Fibroblast of pulmonary artery (primary cell): ENCODE data around the gene ASIC3.
"Not testable (repeated sequence)": the region's sequence is repeated elsewhere in the genome, so short reads cannot be mapped to it uniquely, and the experiment has no call there.

Experiments
- DNase-seq: peaks from one replicate; pipeline ENCODE4 v3.0.0-alpha.2; 2010; ENCODE audit warnings: low read depth
- H3K4me3 ChIP-seq: replicated peaks from 2 replicates; pipeline ENCODE4 v1.5.1; 2011; ENCODE audit warnings: low read depth, mild to moderate bottlenecking, control low read depth, low read length, moderate library complexity
- CTCF ChIP-seq: IDR thresholded peaks from 2 replicates; pipeline ENCODE4 v1.5.1; 2011; ENCODE audit warnings: mild to moderate bottlenecking, control low read depth, low read length, inconsistent platforms; ENCODE audit errors: missing control alignments

The ASIC3 gene

DNA sequence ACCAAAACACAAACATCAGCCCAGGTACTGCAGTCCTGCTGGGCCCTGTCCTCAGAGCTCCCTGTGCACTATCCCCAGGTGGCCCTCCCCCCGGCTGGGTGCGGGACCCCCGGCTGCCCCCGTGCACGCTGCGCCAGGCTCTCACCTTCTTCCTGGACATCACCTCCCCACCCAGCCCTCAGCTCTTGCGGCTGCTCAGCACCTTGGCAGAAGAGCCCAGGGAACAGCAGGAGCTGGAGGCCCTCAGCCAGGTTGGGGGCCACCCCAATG is 38.4 kb upstream of the ASIC3 start:
- no peak for DNase-seq
- TF ChIP-seq CTCF: no peak
- H3K4me3 ChIP-seq: no peak overlapping the region

DNA sequence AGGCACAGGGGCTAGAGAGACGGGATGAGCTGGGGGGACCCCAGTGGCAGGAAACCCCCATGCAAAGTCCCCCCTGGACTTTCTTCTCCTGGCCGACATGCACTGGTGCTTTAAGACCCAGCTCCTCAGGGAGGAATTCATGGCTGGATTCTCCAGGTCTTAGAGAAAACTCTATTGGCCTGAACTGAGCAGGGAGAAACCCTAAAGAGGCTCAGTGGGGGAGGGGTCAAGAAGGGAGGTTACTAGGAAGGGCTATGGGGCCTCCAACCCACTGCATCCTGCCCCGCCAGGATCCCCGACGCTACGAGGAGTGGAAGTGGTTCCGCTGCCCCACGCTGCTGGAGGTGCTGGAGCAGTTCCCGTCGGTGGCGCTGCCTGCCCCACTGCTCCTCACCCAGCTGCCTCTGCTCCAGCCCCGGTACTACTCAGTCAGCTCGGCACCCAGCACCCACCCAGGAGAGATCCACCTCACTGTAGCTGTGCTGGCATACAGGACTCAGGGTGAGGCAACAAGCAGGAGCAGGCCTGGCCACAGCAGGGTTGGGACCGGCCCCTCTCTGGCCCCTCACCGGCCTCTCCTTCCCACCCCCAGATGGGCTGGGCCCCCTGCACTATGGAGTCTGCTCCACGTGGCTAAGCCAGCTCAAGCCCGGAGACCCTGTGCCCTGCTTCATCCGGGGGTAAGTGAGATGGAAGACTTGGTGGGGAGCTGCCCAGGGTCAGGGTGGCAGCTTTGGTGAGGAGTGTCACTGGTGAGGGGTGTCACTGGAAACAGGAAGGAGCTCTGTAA is 37.8 kb upstream of the ASIC3 start:
- no peak overlapping the region for H3K4me3 ChIP-seq
- DNase-seq: peak; percentile 32
- TF ChIP-seq CTCF: no peak

DNA sequence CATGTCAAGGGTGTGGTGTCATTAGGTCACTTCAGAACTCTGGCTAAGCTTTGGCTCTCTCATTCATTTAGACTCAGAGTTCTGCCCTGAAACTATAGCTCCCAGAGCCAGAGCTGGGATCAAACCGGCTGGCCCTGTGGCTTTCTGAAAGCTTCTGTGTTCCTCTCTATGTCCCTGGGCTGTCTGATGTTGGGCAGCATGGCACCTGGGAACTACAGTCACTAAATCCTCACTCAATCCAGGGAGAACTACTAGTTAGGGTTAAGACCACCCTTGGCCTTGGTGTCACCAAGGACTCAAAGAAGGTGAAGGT is 37.3 kb upstream of the ASIC3 start:
- TF ChIP-seq CTCF: no peak
- no peak for DNase-seq
- no peak overlapping the region for H3K4me3 ChIP-seq

GRCh38 chr7:151011616-151012015 is 36.7 kb upstream of the ASIC3 start:
- not testable (repeated sequence) for DNase-seq, H3K4me3 ChIP-seq

DNA sequence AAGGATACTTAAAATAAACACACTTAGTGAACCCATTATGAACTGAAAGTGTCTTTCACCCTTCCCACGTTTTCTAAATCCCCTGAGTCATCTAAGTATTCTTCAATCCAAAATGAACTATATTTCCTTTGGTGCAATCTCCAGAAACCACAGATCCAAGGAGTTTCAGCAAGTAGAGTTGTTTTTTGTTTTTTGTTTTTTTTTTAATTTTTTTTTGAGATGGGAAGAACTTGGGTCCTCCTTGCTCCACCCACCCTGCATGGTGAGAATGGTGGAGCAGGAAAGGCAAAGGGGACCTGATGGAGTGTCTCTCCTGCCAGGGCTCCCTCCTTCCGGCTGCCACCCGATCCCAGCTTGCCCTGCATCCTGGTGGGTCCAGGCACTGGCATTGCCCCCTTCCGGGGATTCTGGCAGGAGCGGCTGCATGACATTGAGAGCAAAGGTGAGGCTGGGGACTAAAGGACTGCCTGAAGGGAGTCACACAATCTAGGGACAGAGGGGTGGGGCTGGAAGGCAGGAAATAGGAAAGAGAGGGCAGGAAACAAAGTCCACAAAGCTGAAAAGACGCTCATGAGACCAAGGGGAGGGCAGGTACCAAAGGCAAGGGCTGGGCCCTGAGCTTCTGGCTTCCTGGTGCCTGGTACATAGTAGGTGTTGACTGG is 36.2 kb upstream of the ASIC3 start:
- no peak for DNase-seq
- no peak overlapping the region for H3K4me3 ChIP-seq
- no peak for TF ChIP-seq CTCF

GRCh38 chr7:151012911-151013347 is 35.4 kb upstream of the ASIC3 start:
- peak; percentile 49 for DNase-seq
- peak; percentile 70 for TF ChIP-seq CTCF
- no peak overlapping the region for H3K4me3 ChIP-seq

- H3K4me3 ChIP-seq: no peak overlapping the region
- TF ChIP-seq CTCF: no peak
Observed at GRCh38 chr7:151013356-151013732, 35.0 kb upstream of the ASIC3 start.

More at GRCh38 chr7:151013356-151013732, 35.0 kb upstream of the ASIC3 start:
- no peak for DNase-seq
